Endodermal cell (in vitro differentiated cells): ENCODE data around the gene MREG. TPM values are rescaled to one million over a fixed set of nuclear protein-coding genes. Genes with fewer than 3 reads are reported as not detected.

Experiments
- DNase-seq: peaks from one replicate; pipeline ENCODE4 v3.0.0-alpha.2; 2017
- H3K27ac ChIP-seq: 2 replicates; pipeline ENCODE4 v1.5.1; 2013; ENCODE audit warnings: mild to moderate bottlenecking, low read depth, low read length, moderate library complexity
- H3K27me3 ChIP-seq: 2 replicates; pipeline ENCODE4 v1.6.1; 2013; ENCODE audit warnings: mild to moderate bottlenecking, low read length, moderate library complexity; ENCODE audit not compliant: insufficient read depth, control insufficient read depth, poor library complexity, severe bottlenecking
- H3K36me3 ChIP-seq: 2 replicates; pipeline ENCODE4 v1.7.0; 2013; ENCODE audit warnings: mild to moderate bottlenecking, low read length, moderate library complexity; ENCODE audit not compliant: control insufficient read depth, insufficient read depth
- H3K4me1 ChIP-seq: one replicate; pipeline ENCODE4 v1.7.0; 2013; ENCODE audit warnings: low read length; ENCODE audit not compliant: control insufficient read depth, insufficient read depth
- H3K4me3 ChIP-seq: 2 replicates; pipeline ENCODE4 v1.5.1; 2013; ENCODE audit warnings: mild to moderate bottlenecking, low read length, moderate library complexity
- H3K9ac ChIP-seq: 2 replicates; pipeline ENCODE4 v1.6.1; 2013; ENCODE audit warnings: mild to moderate bottlenecking, low read length, moderate library complexity; ENCODE audit not compliant: poor library complexity, severe bottlenecking; ENCODE audit errors: extremely low read depth
- H3K9me3 ChIP-seq: 2 replicates; pipeline ENCODE4 v1.6.1; 2013; ENCODE audit warnings: mild to moderate bottlenecking, low read length, moderate library complexity; ENCODE audit not compliant: control insufficient read depth
- H3K27ac Mint-ChIP-seq: 2 replicates; pipeline ENCODE4 v1.8.0; 2020; ENCODE audit warnings: mixed read lengths
- H3K27me3 Mint-ChIP-seq: 2 replicates; pipeline ENCODE4 v1.8.0; 2021; ENCODE audit warnings: mild to moderate bottlenecking, mixed read lengths; ENCODE audit not compliant: insufficient read depth
- H3K36me3 Mint-ChIP-seq: 2 replicates; pipeline ENCODE4 v1.8.0; 2020; ENCODE audit warnings: low read depth, mixed read lengths
- H3K4me1 Mint-ChIP-seq: 2 replicates; pipeline ENCODE4 v1.8.0; 2020; ENCODE audit warnings: mixed read lengths
- H3K4me3 Mint-ChIP-seq: 2 replicates; pipeline ENCODE4 v1.8.0; 2020; ENCODE audit warnings: mild to moderate bottlenecking, moderate library complexity, mixed read lengths
- H3K9me3 Mint-ChIP-seq: 2 replicates; pipeline ENCODE4 v1.8.0; 2020; ENCODE audit warnings: mild to moderate bottlenecking, mixed read lengths
- WGBS, 2 experiments: methylation state at CpG; one replicate each; pipeline versions ENCODE4 v1.1.5 to v1.1.7; 2013; ENCODE audit warnings: missing lambda C conversion rate in 2 of 2, mixed read lengths in 1 of 2; ENCODE audit not compliant: insufficient coverage in 1 of 2, insufficient read length in 1 of 2; 5-methylcytosine and 5-hydroxymethylcytosine counted together
- total RNA-seq, 2 donors: library from RNA; stranded (reverse); fragmentation: NEBNext Ultra II Directional in 1 of 2; extraction: Animal tissue kit (Norgen Biotek cat#: 25700) in 1 of 2; gene quantifications; 2 replicates in 1 of 2; 3 replicates in 1 of 2; pipeline ENCODE4 v1.2.1, GENCODE V29; 2021
- TF ChIP-seq, protein P1 (sequence below): fragments of 200-600 bp; sonication (generic); conservative IDR thresholded peaks from 2 replicates; pipeline ENCODE4 v1.5.0; 2021; ENCODE audit warnings: antibody characterized with exemption, mild to moderate bottlenecking

The MREG gene
- total RNA-seq, 2 donors from 2014 or later = 13.0 to 17.8 TPM

DNA sequence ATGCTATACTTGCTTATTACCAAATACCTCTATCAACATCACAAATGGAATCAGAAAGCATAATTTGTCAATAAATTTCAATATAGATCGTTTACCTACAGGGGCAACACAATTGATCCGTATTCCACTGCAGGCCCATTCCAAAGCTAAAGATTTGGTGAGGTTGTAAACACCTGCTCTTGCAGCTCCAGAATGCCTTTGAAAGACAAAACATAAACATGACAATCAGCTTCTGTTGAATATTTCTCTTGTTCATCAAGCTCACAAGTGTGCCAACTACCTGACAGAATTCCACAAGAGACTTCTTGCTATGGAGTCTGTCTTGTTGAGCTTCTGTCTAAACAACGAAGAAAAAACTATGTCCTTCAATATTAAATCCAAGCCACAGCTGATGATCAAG lies 38.0 kb upstream of the MREG start:
- Histone ChIP-seq H3K4me1 (no peaks in the 10 kb centered on the region), H3K27ac (no peak overlapping the region), H3K27me3 (no peaks in the 10 kb centered on the region), H3K9me3 (peaks cover 10% of the 10 kb centered on the region), H3K4me3 (no peak overlapping the region), H3K36me3 (peaks cover 14% of the 10 kb centered on the region), H3K9ac (no peak overlapping the region)
- DNase-seq = no peak
- Mint-ChIP-seq H3K27ac (peak overlapping the region; percentile 74), H3K9me3 (peaks cover 8% of the 10 kb centered on the region), H3K36me3 (peaks cover 29% of the 10 kb centered on the region), H3K27me3 (no peaks in the 10 kb centered on the region), H3K4me1 (no peaks in the 10 kb centered on the region), H3K4me3 (no peak overlapping the region)
- WGBS, 2 experiments = 93 to 100% methylated on average over 2 to 3 of the region's 3 CpGs
- TF ChIP-seq, protein P1, sequence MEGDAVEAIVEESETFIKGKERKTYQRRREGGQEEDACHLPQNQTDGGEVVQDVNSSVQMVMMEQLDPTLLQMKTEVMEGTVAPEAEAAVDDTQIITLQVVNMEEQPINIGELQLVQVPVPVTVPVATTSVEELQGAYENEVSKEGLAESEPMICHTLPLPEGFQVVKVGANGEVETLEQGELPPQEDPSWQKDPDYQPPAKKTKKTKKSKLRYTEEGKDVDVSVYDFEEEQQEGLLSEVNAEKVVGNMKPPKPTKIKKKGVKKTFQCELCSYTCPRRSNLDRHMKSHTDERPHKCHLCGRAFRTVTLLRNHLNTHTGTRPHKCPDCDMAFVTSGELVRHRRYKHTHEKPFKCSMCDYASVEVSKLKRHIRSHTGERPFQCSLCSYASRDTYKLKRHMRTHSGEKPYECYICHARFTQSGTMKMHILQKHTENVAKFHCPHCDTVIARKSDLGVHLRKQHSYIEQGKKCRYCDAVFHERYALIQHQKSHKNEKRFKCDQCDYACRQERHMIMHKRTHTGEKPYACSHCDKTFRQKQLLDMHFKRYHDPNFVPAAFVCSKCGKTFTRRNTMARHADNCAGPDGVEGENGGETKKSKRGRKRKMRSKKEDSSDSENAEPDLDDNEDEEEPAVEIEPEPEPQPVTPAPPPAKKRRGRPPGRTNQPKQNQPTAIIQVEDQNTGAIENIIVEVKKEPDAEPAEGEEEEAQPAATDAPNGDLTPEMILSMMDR = no peak

- H3K9ac ChIP-seq = no peak overlapping the region
- no peak for DNase-seq
- no peak overlapping the region for H3K27ac Mint-ChIP-seq
- H3K4me3 Mint-ChIP-seq = no peak overlapping the region
- peaks cover 8% of the 10 kb centered on the region for H3K9me3 Mint-ChIP-seq
- 98 to 100% methylated on average over 1 to 2 of the region's 2 CpGs for WGBS, 2 experiments
- H3K27ac ChIP-seq = no peak overlapping the region
- H3K27me3 ChIP-seq = no peaks in the 10 kb centered on the region
- no peaks in the 10 kb centered on the region for H3K27me3 Mint-ChIP-seq
- peaks cover 10% of the 10 kb centered on the region for H3K9me3 ChIP-seq
- no peaks in the 10 kb centered on the region for H3K4me1 ChIP-seq
- H3K36me3 Mint-ChIP-seq = peaks cover 31% of the 10 kb centered on the region
- no peaks in the 10 kb centered on the region for H3K4me1 Mint-ChIP-seq
- no peak overlapping the region for H3K4me3 ChIP-seq
- TF ChIP-seq, protein P1 = no peak
- H3K36me3 ChIP-seq = peaks cover 14% of the 10 kb centered on the region
Measured at GRCh38 chr2:216049452-216049851, 36.1 kb upstream of the MREG start.

DNA sequence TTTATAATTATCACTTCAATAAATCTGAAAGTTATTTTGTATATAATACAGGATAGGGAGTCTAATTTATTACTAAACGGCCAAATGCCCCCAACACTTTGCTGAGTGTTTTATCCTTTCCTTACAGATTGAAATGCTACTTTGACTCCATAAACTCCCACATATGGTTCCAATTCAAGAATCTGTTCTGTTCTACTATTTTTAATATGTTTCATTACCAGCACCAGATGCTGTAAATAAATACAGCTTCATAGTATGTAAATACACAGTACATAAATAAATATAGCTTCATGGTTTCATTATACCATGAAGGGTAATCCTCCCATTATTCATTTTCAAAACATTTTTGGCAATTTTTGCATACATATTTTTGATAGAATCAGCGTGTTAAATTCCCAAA lies 34.0 kb upstream of the MREG start:
- H3K4me1 Mint-ChIP-seq = no peaks in the 10 kb centered on the region
- WGBS, 2 experiments = 100% methylated on average over 2 of the region's 2 CpGs; no CpG with 5 or more reads in 1 of the 2 experiments
- no peaks in the 10 kb centered on the region for H3K27me3 ChIP-seq
- TF ChIP-seq, protein P1 = no peak
- no peaks in the 10 kb centered on the region for H3K27me3 Mint-ChIP-seq
- no peak overlapping the region for H3K27ac ChIP-seq
- no peak overlapping the region for H3K4me3 Mint-ChIP-seq
- no peak overlapping the region for H3K9ac ChIP-seq
- no peaks in the 10 kb centered on the region for H3K4me1 ChIP-seq
- H3K4me3 ChIP-seq = no peak overlapping the region
- H3K9me3 ChIP-seq = peaks cover 6% of the 10 kb centered on the region
- no peak for DNase-seq
- no peak overlapping the region for H3K27ac Mint-ChIP-seq
- H3K36me3 Mint-ChIP-seq = peaks cover 36% of the 10 kb centered on the region
- peaks cover 5% of the 10 kb centered on the region for H3K9me3 Mint-ChIP-seq
- H3K36me3 ChIP-seq = peaks cover 24% of the 10 kb centered on the region
